SK-N-SH (cell line): ENCODE data around the gene WDR47. TPM values are rescaled to one million over a fixed set of nuclear protein-coding genes. Genes with fewer than 3 reads are reported as not detected.

ENCODE experiments used
- CTCF ChIA-PET: fragments of 300-600, 350-600 bp; formaldehyde crosslinking; extraction: SDS; loops from one replicate; lab custom pipeline; 2021; lab: Yijun Ruan, JAX
- POLR2A ChIA-PET: fragments of 350-600 bp; sonication (Branson Sonifier 250); formaldehyde crosslinking; extraction: SDS; loops from one replicate; lab custom pipeline; 2020; ENCODE audit warnings: antibody characterized with exemption, inconsistent platforms; lab: Yijun Ruan, JAX
- DNase-seq: peaks from one replicate; pipeline ENCODE4 v3.0.0; 2012
- H2AFZ ChIP-seq: fragments of 200-600 bp; sonication (generic); 2 replicates; pipeline ENCODE4 v1.8.1; 2016; ENCODE audit warnings: antibody characterized with exemption, mild to moderate bottlenecking, low read depth
- H3F3A ChIP-seq: fragments of 200-600 bp; sonication (generic); replicated peaks from 2 replicates; pipeline ENCODE3; 2016; ENCODE audit warnings: antibody characterized with exemption, mild to moderate bottlenecking; ENCODE audit not compliant: insufficient read depth
- H3K27ac ChIP-seq, 2 experiments: fragments of 200-500 bp in 1 of 2; fragments of 200-600 bp in 1 of 2; sonication (Bioruptor generic) in 1 of 2; sonication (generic), shearing (Covaris generic) in 1 of 2; 2 replicates each; pipeline versions ENCODE4 v1.5.1 to v1.6.1; 2014 to 2016; ENCODE audit warnings: low read depth in 2 of 2, inconsistent platforms in 1 of 2, low read length in 1 of 2, mild to moderate bottlenecking in 1 of 2, mixed read lengths in 1 of 2
- H3K27me3 ChIP-seq: fragments of 200-600 bp; sonication (generic), shearing (Covaris generic); 2 replicates; pipeline ENCODE4 v1.6.1; 2016; ENCODE audit warnings: mixed run types; ENCODE audit not compliant: insufficient read depth
- H3K36me3 ChIP-seq, 2 experiments: fragments of 200-500 bp in 1 of 2; fragments of 200-600 bp in 1 of 2; sonication (Bioruptor generic) in 1 of 2; sonication (generic) in 1 of 2; replicated peaks in 1 of 2; 2 replicates each; pipeline versions ENCODE3 to v1.5.1; 2014 to 2016; ENCODE audit warnings: low read length in 1 of 2, mild to moderate bottlenecking in 1 of 2; ENCODE audit not compliant: insufficient read depth in 2 of 2, control insufficient read depth in 1 of 2
- H3K4me1 ChIP-seq, 2 experiments: fragments of 200-500 bp in 1 of 2; fragments of 200-600 bp in 1 of 2; sonication (Bioruptor generic) in 1 of 2; sonication (generic), shearing (Covaris generic) in 1 of 2; 2 replicates each; pipeline versions ENCODE4 v1.5.1 to v1.6.1; 2014 to 2016; ENCODE audit warnings: low read depth in 1 of 2, low read length in 1 of 2, mixed run types in 1 of 2; ENCODE audit not compliant: insufficient read depth in 2 of 2, control insufficient read depth in 1 of 2
- H3K4me2 ChIP-seq: fragments of 200-600 bp; sonication (generic), shearing (Covaris generic); 2 replicates; pipeline ENCODE4 v1.6.1; 2017; ENCODE audit warnings: mixed run types
- H3K4me3 ChIP-seq, 2 experiments: fragments of 200-500 bp in 1 of 2; fragments of 200-600 bp in 1 of 2; sonication (Bioruptor generic) in 1 of 2; sonication (generic), shearing (Covaris generic) in 1 of 2; 2 replicates each; pipeline versions ENCODE4 v1.5.1 to v1.8.1; 2014 to 2016; ENCODE audit warnings: low read depth in 2 of 2, inconsistent platforms in 1 of 2, low read length in 1 of 2, mild to moderate bottlenecking in 1 of 2, mixed read lengths in 1 of 2, moderate library complexity in 1 of 2
- H3K79me2 ChIP-seq: fragments of 200-600 bp; sonication (generic); 2 replicates; pipeline ENCODE4 v1.8.1; 2017; ENCODE audit warnings: mild to moderate bottlenecking; ENCODE audit not compliant: insufficient read depth
- H3K9ac ChIP-seq: fragments of 200-600 bp; sonication (generic); 2 replicates; pipeline ENCODE4 v1.6.1; 2017; ENCODE audit warnings: mixed run types
- H3K9me2 ChIP-seq: fragments of 200-600 bp; sonication (generic); 2 replicates; pipeline ENCODE4 v1.6.1; 2017; ENCODE audit warnings: mixed run types
- H3K9me3 ChIP-seq: fragments of 200-600 bp; sonication (generic); 2 replicates; pipeline ENCODE4 v1.6.1; 2017; ENCODE audit warnings: mixed run types, mild to moderate bottlenecking, moderate library complexity
- H4K20me1 ChIP-seq: fragments of 200-600 bp; sonication (generic); 2 replicates; pipeline ENCODE4 v1.6.1; 2017; ENCODE audit warnings: mild to moderate bottlenecking, mixed run types; ENCODE audit not compliant: insufficient read depth
- ELF1 ChIP-seq: IDR thresholded peaks from 2 replicates; pipeline ENCODE4 v1.4.0; 2012
- EP300 ChIP-seq, 2 experiments: IDR thresholded peaks; 2 replicates each; pipeline versions ENCODE4 v1.4.0 to v1.6.1; 2012; ENCODE audit warnings: borderline replicate concordance in 1 of 2, low read depth in 1 of 2, low read length in 1 of 2
- EZH2phosphoT487 ChIP-seq: fragments of 200-600 bp; sonication (generic); IDR thresholded peaks from 2 replicates; pipeline ENCODE4 v1.6.1; 2017; ENCODE audit warnings: low read depth, mixed run types, mild to moderate bottlenecking, antibody characterized with exemption, moderate library complexity, borderline replicate concordance
- FOSL2 ChIP-seq: IDR thresholded peaks from 2 replicates; pipeline ENCODE4 v1.4.0; 2012; ENCODE audit warnings: low read depth, mild to moderate bottlenecking, moderate library complexity, borderline replicate concordance
- FOXJ3 ChIP-seq: sonication (generic); formaldehyde crosslinking; IDR thresholded peaks from 2 replicates; pipeline ENCODE4 v1.5.1; 2020; ENCODE audit warnings: mild to moderate bottlenecking, missing genetic modification reagents
- GATA2 ChIP-seq: sonication (generic); formaldehyde crosslinking; IDR thresholded peaks from 2 replicates; pipeline ENCODE4 v1.5.0; 2020; ENCODE audit warnings: mild to moderate bottlenecking, missing genetic modification reagents
- MAX ChIP-seq: IDR thresholded peaks from 2 replicates; pipeline ENCODE4 v1.4.0; 2012; ENCODE audit warnings: low read depth
- MEF2A ChIP-seq: IDR thresholded peaks from 2 replicates; pipeline ENCODE4 v1.4.0; 2012; ENCODE audit warnings: low read depth, borderline replicate concordance
- MXI1 ChIP-seq: IDR thresholded peaks from 2 replicates; pipeline ENCODE4 v1.6.1; 2012; ENCODE audit warnings: mild to moderate bottlenecking, low read depth, low read length, improper control_type of control experiment
- NFIC ChIP-seq: IDR thresholded peaks from 2 replicates; pipeline ENCODE4 v1.4.0; 2012; ENCODE audit warnings: borderline replicate concordance
- NRF1 ChIP-seq: IDR thresholded peaks from 2 replicates; pipeline ENCODE4 v1.6.1; 2012; ENCODE audit warnings: low read depth, mild to moderate bottlenecking, low read length
- PBX3 ChIP-seq: IDR thresholded peaks from 2 replicates; pipeline ENCODE4; 2012
- POLR2AphosphoS5 ChIP-seq: IDR thresholded peaks from 2 replicates; pipeline ENCODE4 v1.6.1; 2012; ENCODE audit warnings: low read depth, low read length
- RAD21 ChIP-seq: IDR thresholded peaks from 2 replicates; pipeline ENCODE4 v1.6.1; 2012; ENCODE audit warnings: mild to moderate bottlenecking, low read length
- RFX5 ChIP-seq: IDR thresholded peaks from 2 replicates; pipeline ENCODE4 v1.6.1; 2012; ENCODE audit warnings: mild to moderate bottlenecking, improper control_type of control experiment, low read length
- TAF1 ChIP-seq: IDR thresholded peaks from 2 replicates; pipeline ENCODE4 v1.6.1; 2012; ENCODE audit warnings: low read depth, mild to moderate bottlenecking, low read length, moderate library complexity, borderline replicate concordance
- TCF12 ChIP-seq: IDR thresholded peaks from 2 replicates; pipeline ENCODE4 v1.4.0; 2012
- TEAD4 ChIP-seq: IDR thresholded peaks from 2 replicates; pipeline ENCODE4 v1.4.0; 2012; ENCODE audit warnings: mild to moderate bottlenecking, borderline replicate concordance; ENCODE audit not compliant: insufficient read depth
- USF1 ChIP-seq: IDR thresholded peaks from 2 replicates; pipeline ENCODE4 v1.4.0; 2012; ENCODE audit warnings: low read depth, borderline replicate concordance
- USF2 ChIP-seq: fragments of 150-350 bp; IDR thresholded peaks from 2 replicates; pipeline ENCODE4 v1.6.1; 2017; ENCODE audit warnings: antibody characterized with exemption, low read length, low read depth, borderline replicate concordance
- YY1 ChIP-seq: IDR thresholded peaks from 2 replicates; pipeline ENCODE4 v1.4.0; 2012; ENCODE audit warnings: low read depth, mild to moderate bottlenecking
- ZBTB33 ChIP-seq: IDR thresholded peaks from 2 replicates; pipeline ENCODE4 v1.4.0; 2012; ENCODE audit warnings: low read depth, borderline replicate concordance
- WGBS: methylation state at CpG from one replicate; pipeline ENCODE4 v1.1.6; 2017; ENCODE audit warnings: low lambda C conversion rate; 5-methylcytosine and 5-hydroxymethylcytosine counted together
- polyA plus RNA-seq, 3 experiments: library from polyadenylated mRNA; depleted of rRNA; stranded (reverse); fragments of >200 nt; gene quantifications; 2 replicates each; pipeline ENCODE4 v1.2.3, GENCODE V29; 2012
- TF ChIP-seq, protein P1 (sequence below): fragments of 200-600 bp; sonication (generic); IDR thresholded peaks from 2 replicates; pipeline ENCODE4 v1.6.1; 2017; ENCODE audit warnings: antibody characterized with exemption, mild to moderate bottlenecking, moderate library complexity
- TF ChIP-seq, protein P2 (sequence below): fragments of 150-350 bp; IDR thresholded peaks from 2 replicates; pipeline ENCODE4 v1.6.1; 2016; ENCODE audit warnings: mild to moderate bottlenecking, low read depth, low read length

Gene WDR47
- 7.9 and 11.1 TPM in 2 replicates for polyA plus RNA-seq (2012; rRNA removed)
- 10.1 and 11.2 TPM in 2 replicates for polyA plus RNA-seq (2012; cell fraction: cytosol; rRNA removed)
- 6.9 and 16.4 TPM in 2 replicates for polyA plus RNA-seq (2012; cell fraction: nucleus; rRNA removed)

DNA sequence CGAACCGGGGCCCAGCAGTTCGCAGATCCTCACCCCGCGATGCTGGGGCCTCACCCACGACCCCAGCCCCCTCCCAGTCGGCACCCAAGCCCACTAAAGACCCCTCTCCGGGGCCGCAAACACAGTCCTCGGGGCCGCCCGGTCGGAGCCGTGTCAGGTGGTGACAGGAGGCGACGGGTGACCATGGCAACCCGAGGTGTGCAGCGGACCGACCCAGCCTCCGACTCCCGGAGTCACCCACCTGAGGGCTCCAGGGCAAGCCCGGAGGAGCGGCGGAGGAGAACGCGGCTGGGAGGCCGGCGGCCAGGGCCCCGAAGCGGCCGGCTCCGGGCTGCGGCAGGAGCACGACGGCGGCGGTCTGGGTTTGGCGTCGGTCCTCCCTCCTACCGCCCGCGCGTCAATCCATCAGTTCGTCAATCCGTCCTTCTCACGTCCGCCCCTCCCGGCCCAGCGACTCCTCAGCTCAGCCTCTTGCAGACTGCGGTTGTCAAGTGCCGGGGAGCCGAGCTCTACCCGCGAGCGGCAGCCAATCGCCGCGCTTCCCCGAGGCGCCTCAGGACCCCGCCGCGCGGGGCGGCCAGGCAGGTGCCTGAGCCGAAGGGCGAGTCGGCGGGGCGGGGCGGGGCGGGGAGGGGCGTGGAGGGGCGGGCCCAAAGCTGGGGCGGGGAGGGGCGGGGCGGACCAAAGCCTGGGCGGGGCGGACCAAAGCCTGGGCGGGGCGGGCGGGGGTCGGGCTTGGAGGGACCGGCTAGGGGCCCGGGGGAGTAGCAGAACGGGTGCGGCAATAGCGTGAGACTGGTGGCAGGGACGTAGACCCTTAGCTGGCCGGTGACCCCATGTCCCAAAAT is at the start of gene WDR47:
Gene WDR47 (minus strand): TSS at position 482 of the 848 bp plus-strand sequence. CDS start 18,590 bp downstream, outside the sequence.
- Histone ChIP-seq H3F3A (peaks cover 3% of the 10 kb centered on the region), H3K27me3 (no peaks in the 10 kb centered on the region), H3K36me3 (no peaks in the 10 kb centered on the region), H3K4me1 (no peaks in the 10 kb centered on the region; a peak in 1 of 4 replicates), H3K27ac (peak within 1 kb of the TSS; percentile 70 to 71), H3K4me3 (peak within 1 kb of the TSS; percentile 79 to 99), H4K20me1 (no peaks in the 10 kb centered on the region), H3K79me2 (peaks cover 49% of the 10 kb centered on the region), H3K9me3 (no peaks in the 10 kb centered on the region), H3K4me2 (peak within 1 kb of the TSS; percentile 96), H3K9me2 (no peaks in the 10 kb centered on the region), H2AFZ (peak within 1 kb of the TSS; percentile 91), H3K9ac (peak within 1 kb of the TSS; percentile 89)
- POLR2A ChIA-PET, result interaction anchor here (0.8 to 1.6 kb wide), 4 partner anchors 34 to 70 kb away, joined by 3 to 15 read pairs (median 6); partner anchors contain the start of gene TAF13
- DNase-seq, result peak; percentile 98
- WGBS, result 5% methylated on average over 10 of the region's 90 CpGs
- CTCF ChIA-PET, result interaction anchor here (0.6 to 1.3 kb wide), 4 partner anchors 35 to 377 kb away, joined by 3 to 5 read pairs (median 4); a partner anchor contains a TSS
- TF ChIP-seq EZH2phosphoT487 (no peak), TEAD4 (0 out of 2 replicates have a peak, but pooled peaks have one; percentile 35), EP300 (IDR thresholded peaks at IDR 0.05; ENCODE audit: borderline replicate concordance in 1 of 2, low read depth in 1 of 2, low read length in 1 of 2) (0 out of 4 replicates have a peak, but pooled peaks of 1 of the 2 experiments have one; percentile 16), PBX3 (peak; percentile 88), FOXJ3 (CRISPR knock-in tag) (no peak), FOSL2 (no peak), GATA2 (CRISPR knock-in tag) (no peak), POLR2AphosphoS5 (peak; percentile 98), YY1 (no peak), TAF1 (peak; percentile 97), RFX5 (no peak), NRF1 (no peak), NFIC (no peak), USF2 (no peak), MXI1 (peak; percentile 70), USF1 (no peak), MAX (no peak; the same call in 1 of the 2 replicates), ELF1 (no peak), TCF12 (no peak), RAD21 (no peak), MEF2A (no peak), ZBTB33 (no peak)
- TF ChIP-seq, protein P1, sequence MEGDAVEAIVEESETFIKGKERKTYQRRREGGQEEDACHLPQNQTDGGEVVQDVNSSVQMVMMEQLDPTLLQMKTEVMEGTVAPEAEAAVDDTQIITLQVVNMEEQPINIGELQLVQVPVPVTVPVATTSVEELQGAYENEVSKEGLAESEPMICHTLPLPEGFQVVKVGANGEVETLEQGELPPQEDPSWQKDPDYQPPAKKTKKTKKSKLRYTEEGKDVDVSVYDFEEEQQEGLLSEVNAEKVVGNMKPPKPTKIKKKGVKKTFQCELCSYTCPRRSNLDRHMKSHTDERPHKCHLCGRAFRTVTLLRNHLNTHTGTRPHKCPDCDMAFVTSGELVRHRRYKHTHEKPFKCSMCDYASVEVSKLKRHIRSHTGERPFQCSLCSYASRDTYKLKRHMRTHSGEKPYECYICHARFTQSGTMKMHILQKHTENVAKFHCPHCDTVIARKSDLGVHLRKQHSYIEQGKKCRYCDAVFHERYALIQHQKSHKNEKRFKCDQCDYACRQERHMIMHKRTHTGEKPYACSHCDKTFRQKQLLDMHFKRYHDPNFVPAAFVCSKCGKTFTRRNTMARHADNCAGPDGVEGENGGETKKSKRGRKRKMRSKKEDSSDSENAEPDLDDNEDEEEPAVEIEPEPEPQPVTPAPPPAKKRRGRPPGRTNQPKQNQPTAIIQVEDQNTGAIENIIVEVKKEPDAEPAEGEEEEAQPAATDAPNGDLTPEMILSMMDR, result no peak
- TF ChIP-seq, protein P2, sequence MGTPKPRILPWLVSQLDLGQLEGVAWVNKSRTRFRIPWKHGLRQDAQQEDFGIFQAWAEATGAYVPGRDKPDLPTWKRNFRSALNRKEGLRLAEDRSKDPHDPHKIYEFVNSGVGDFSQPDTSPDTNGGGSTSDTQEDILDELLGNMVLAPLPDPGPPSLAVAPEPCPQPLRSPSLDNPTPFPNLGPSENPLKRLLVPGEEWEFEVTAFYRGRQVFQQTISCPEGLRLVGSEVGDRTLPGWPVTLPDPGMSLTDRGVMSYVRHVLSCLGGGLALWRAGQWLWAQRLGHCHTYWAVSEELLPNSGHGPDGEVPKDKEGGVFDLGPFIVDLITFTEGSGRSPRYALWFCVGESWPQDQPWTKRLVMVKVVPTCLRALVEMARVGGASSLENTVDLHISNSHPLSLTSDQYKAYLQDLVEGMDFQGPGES, result no peak
